Smooth muscle cell (in vitro differentiated cells): Measurements from ENCODE around the gene PAX1. TPM values are rescaled to one million over a fixed set of nuclear protein-coding genes. Genes with fewer than 3 reads are reported as not detected.

ENCODE experiments used
- DNase-seq: peaks from one replicate; lab custom pipeline; 2025; ENCODE audit not compliant: unreplicated experiment; lab: John Stamatoyannopoulos, UW
- H2AFZ ChIP-seq: fragments of 200-600 bp; sonication (generic); 2 replicates; pipeline ENCODE4 v1.6.0; 2016; ENCODE audit warnings: antibody characterized with exemption, low read depth, mild to moderate bottlenecking
- H3F3A ChIP-seq: fragments of 200-600 bp; sonication (generic); 2 replicates; pipeline ENCODE4 v1.6.0; 2017; ENCODE audit warnings: antibody characterized with exemption, low read depth
- H3K27ac ChIP-seq: fragments of 200-600 bp; sonication (generic); 2 replicates; pipeline ENCODE4 v1.5.1; 2016; ENCODE audit warnings: low read depth, mild to moderate bottlenecking
- H3K27me3 ChIP-seq: fragments of 200-600 bp; sonication (generic); 2 replicates; pipeline ENCODE4 v1.6.1; 2016; ENCODE audit warnings: low read depth, mild to moderate bottlenecking
- H3K36me3 ChIP-seq: fragments of 200-600 bp; sonication (generic); 2 replicates; pipeline ENCODE4 v1.5.1; 2016; ENCODE audit warnings: low read depth
- H3K4me1 ChIP-seq: fragments of 200-600 bp; sonication (generic); 2 replicates; pipeline ENCODE4 v1.5.1; 2016; ENCODE audit warnings: low read depth
- H3K4me2 ChIP-seq: fragments of 200-600 bp; sonication (generic); 2 replicates; pipeline ENCODE4 v1.6.0; 2016; ENCODE audit warnings: mild to moderate bottlenecking
- H3K4me3 ChIP-seq: fragments of 200-600 bp; sonication (generic); 2 replicates; pipeline ENCODE4 v1.5.1; 2016; ENCODE audit warnings: mild to moderate bottlenecking
- H3K79me2 ChIP-seq: fragments of 200-600 bp; sonication (generic); 2 replicates; pipeline ENCODE4 v1.6.0; 2016; ENCODE audit warnings: low read depth, mild to moderate bottlenecking
- H3K9ac ChIP-seq: fragments of 200-600 bp; sonication (generic); 2 replicates; pipeline ENCODE4 v1.6.0; 2016; ENCODE audit warnings: low read depth
- H3K9me3 ChIP-seq: fragments of 200-600 bp; sonication (generic); replicated peaks from 2 replicates; pipeline ENCODE4 v1.5.1; 2016; ENCODE audit warnings: low read depth
- H4K20me1 ChIP-seq: fragments of 200-600 bp; sonication (generic); 2 replicates; pipeline ENCODE4 v1.6.0; 2016; ENCODE audit warnings: low read depth
- WGBS: methylation state at CpG from one replicate; pipeline ENCODE4 v1.1.7; 2016; ENCODE audit warnings: low lambda C conversion rate; 5-methylcytosine and 5-hydroxymethylcytosine counted together
- polyA plus RNA-seq: library from polyadenylated mRNA; unstranded; fragments of >200 nt; fragmentation: Nextera tagmentation; extraction: Ambion mirVana; gene quantifications from 2 replicates; pipeline ENCODE4 v1.2.1, GENCODE V29; 2016
- total RNA-seq: library from RNA; depleted of rRNA; stranded (reverse); fragments of >200 nt; gene quantifications from 2 replicates; pipeline ENCODE4 v1.2.3, GENCODE V29; 2014
- TF ChIP-seq, protein P1 (sequence below): fragments of 200-600 bp; sonication (generic); IDR thresholded peaks from 2 replicates; pipeline ENCODE4 v1.5.1; 2017; ENCODE audit warnings: borderline replicate concordance, mild to moderate bottlenecking, antibody characterized with exemption; ENCODE audit not compliant: insufficient read depth, poor library complexity, severe bottlenecking

Gene PAX1
- total and polyA plus RNA-seq, 2 experiments from 2014 or later: not detected

GRCh38 chr20:21663465-21663864 is 42.0 kb upstream of the PAX1 start:
- no peaks in the 10 kb centered on the region for H3F3A ChIP-seq
- WGBS: 81% methylated on average over 2 of the region's 2 CpGs
- no peaks in the 10 kb centered on the region for H3K4me1 ChIP-seq
- no peak for DNase-seq
- no peaks in the 10 kb centered on the region for H3K36me3 ChIP-seq
- no peak overlapping the region for H3K4me3 ChIP-seq
- no peak overlapping the region for H3K4me2 ChIP-seq
- no peak overlapping the region for H3K27ac ChIP-seq
- TF ChIP-seq, protein P1, sequence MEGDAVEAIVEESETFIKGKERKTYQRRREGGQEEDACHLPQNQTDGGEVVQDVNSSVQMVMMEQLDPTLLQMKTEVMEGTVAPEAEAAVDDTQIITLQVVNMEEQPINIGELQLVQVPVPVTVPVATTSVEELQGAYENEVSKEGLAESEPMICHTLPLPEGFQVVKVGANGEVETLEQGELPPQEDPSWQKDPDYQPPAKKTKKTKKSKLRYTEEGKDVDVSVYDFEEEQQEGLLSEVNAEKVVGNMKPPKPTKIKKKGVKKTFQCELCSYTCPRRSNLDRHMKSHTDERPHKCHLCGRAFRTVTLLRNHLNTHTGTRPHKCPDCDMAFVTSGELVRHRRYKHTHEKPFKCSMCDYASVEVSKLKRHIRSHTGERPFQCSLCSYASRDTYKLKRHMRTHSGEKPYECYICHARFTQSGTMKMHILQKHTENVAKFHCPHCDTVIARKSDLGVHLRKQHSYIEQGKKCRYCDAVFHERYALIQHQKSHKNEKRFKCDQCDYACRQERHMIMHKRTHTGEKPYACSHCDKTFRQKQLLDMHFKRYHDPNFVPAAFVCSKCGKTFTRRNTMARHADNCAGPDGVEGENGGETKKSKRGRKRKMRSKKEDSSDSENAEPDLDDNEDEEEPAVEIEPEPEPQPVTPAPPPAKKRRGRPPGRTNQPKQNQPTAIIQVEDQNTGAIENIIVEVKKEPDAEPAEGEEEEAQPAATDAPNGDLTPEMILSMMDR: no peak
- no peaks in the 10 kb centered on the region for H3K79me2 ChIP-seq
- no peaks in the 10 kb centered on the region for H3K9me3 ChIP-seq
- no peak overlapping the region for H3K9ac ChIP-seq
- no peaks in the 10 kb centered on the region for H4K20me1 ChIP-seq
- no peak overlapping the region for H2AFZ ChIP-seq
- no peaks in the 10 kb centered on the region for H3K27me3 ChIP-seq

DNA sequence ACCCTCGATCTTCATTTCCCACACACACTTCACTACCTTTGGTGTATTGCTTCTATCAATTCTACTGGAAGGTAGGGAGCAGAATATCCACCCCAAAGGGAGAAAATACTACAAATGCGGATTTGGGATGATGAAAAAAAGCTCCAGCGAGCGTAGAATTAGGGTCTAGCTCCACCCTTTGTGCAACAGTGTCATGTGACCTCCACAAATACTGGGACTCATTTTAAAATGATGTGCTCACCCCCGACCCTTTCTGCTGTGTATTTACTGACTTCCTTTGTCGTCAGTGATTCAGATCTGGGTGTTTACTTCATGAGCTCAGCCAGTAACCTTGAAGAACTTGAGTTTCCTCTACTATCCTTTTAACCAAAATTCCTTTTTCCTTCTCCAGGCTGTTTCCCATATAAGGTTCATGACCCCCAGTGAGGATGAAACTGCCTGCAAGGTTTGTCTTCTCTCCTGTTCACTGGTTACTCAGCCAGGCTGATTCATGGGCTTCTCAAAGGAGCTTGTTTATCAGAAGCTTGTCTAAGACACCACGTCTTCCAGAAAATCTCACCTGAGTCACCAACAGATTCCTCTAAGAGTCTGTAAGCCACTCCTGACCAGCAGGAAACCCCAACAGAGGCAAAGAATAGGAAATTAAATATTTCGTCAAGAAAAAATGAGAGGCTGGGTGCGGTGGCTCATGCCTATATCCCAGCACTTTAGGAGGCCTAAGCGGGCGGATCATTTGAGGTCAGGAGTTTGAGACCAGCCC is 39.6 kb upstream of the PAX1 start:
- H4K20me1 ChIP-seq: no peaks in the 10 kb centered on the region
- WGBS: 76% methylated on average over 11 of the region's 11 CpGs
- H3F3A ChIP-seq: no peaks in the 10 kb centered on the region
- H3K9ac ChIP-seq: no peak overlapping the region
- TF ChIP-seq, protein P1: no peak
- no peak overlapping the region for H3K4me3 ChIP-seq
- no peaks in the 10 kb centered on the region for H3K9me3 ChIP-seq
- H2AFZ ChIP-seq: no peak overlapping the region
- no peak overlapping the region for H3K4me2 ChIP-seq
- no peak for DNase-seq
- no peaks in the 10 kb centered on the region for H3K4me1 ChIP-seq
- H3K27me3 ChIP-seq: no peaks in the 10 kb centered on the region
- no peaks in the 10 kb centered on the region for H3K79me2 ChIP-seq
- no peaks in the 10 kb centered on the region for H3K36me3 ChIP-seq
- H3K27ac ChIP-seq: no peak overlapping the region

- H3K27ac ChIP-seq: no peak overlapping the region
- no peak overlapping the region for H3K4me3 ChIP-seq
- H3K9me3 ChIP-seq: no peaks in the 10 kb centered on the region
- H3K36me3 ChIP-seq: no peaks in the 10 kb centered on the region
- no peaks in the 10 kb centered on the region for H3K27me3 ChIP-seq
- 90% methylated on average over 12 of the region's 12 CpGs for WGBS
- H3K9ac ChIP-seq: no peak overlapping the region
- no peaks in the 10 kb centered on the region for H3K79me2 ChIP-seq
- no peaks in the 10 kb centered on the region for H4K20me1 ChIP-seq
- no peaks in the 10 kb centered on the region for H3K4me1 ChIP-seq
- no peaks in the 10 kb centered on the region for H3F3A ChIP-seq
- DNase-seq: no peak
- TF ChIP-seq, protein P1: no peak
- no peak overlapping the region for H2AFZ ChIP-seq
- no peak overlapping the region for H3K4me2 ChIP-seq
Observed at GRCh38 chr20:21670126-21670525, 35.3 kb upstream of the PAX1 start.

DNA sequence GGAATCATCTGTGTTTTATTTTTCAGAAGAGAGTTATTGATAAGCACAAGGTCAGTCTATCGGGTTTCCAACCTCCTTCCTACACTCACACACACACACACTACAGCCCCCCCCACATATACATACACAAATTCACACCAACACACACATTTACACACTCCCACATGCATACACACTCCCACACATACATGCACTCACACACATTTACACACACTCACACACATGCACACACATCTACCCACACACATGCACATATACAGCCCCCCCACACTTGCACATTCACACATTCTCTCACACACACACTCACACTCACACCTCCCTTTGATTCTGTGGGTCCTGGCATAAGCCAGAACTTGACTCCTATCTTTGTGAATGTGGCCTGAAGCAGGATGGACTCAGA is 34.5 kb upstream of the PAX1 start:
- Histone ChIP-seq H3K4me3 (no peak overlapping the region), H3K79me2 (no peaks in the 10 kb centered on the region), H3K9ac (no peak overlapping the region), H2AFZ (no peak overlapping the region), H3K36me3 (no peaks in the 10 kb centered on the region), H4K20me1 (no peaks in the 10 kb centered on the region), H3K4me2 (no peak overlapping the region), H3K9me3 (no peaks in the 10 kb centered on the region), H3F3A (no peaks in the 10 kb centered on the region), H3K27ac (no peak overlapping the region), H3K27me3 (no peaks in the 10 kb centered on the region), H3K4me1 (no peaks in the 10 kb centered on the region)
- no peak for DNase-seq
- WGBS: 91% methylated on average over 1 of the region's 1 CpG
- TF ChIP-seq, protein P1: no peak
